Measurements from ENCODE around the gene GSK3A.
A peak's percentile ranks its signal among the peaks of the same experiment; 100 is the strongest.

Gene GSK3A

GRCh38 chr19:42283188-42284065 lies 41.0 kb upstream of the GSK3A start (continued):
- TF ChIP-seq KLF10 (tag by site-specific recombination; IDR thresholded peaks at IDR 0.05) (peak; percentile 78), SP2 (tag by site-specific recombination; IDR thresholded peaks at IDR 0.05) (peak; percentile 72), ZNF132 (tag by site-specific recombination; IDR thresholded peaks at IDR 0.05; ENCODE audit: borderline replicate concordance) (no peak), ELK4 (IDR thresholded peaks at IDR 0.05; ENCODE audit: borderline replicate concordance, low read depth, low read length) (no peak), ZBTB21 (tag by site-specific recombination; IDR thresholded peaks at IDR 0.05) (peak; percentile 65; the same call in 1 of the 2 replicates), WT1 (tag by site-specific recombination; IDR thresholded peaks at IDR 0.05) (peak; percentile 39; the same call in 1 of the 2 replicates), ZNF514 (tag by site-specific recombination; IDR thresholded peaks at IDR 0.05) (no peak), ZNF670 (tag by site-specific recombination; IDR thresholded peaks at IDR 0.05; ENCODE audit: low read depth) (no peak), ZNF529 (tag by site-specific recombination; IDR thresholded peaks at IDR 0.05; ENCODE audit: insufficient replicate concordance) (no peak), ZNF777 (tag by site-specific recombination; IDR thresholded peaks at IDR 0.05; ENCODE audit: borderline replicate concordance) (peak; percentile 33; the same call in 1 of the 2 replicates), ZNF121 (tag by site-specific recombination; IDR thresholded peaks at IDR 0.05) (0 out of 2 replicates have a peak, but pooled peaks have one; percentile 9), ZNF37A (tag by site-specific recombination; IDR thresholded peaks at IDR 0.05) (no peak), YY2 (tag by site-specific recombination; IDR thresholded peaks at IDR 0.05) (peak; percentile 91), IKZF3 (tag by site-specific recombination; IDR thresholded peaks at IDR 0.05) (no peak), SCRT1 (tag by site-specific recombination; IDR thresholded peaks at IDR 0.05; ENCODE audit: borderline replicate concordance) (no peak), PBX3 (CRISPR knock-in tag; IDR thresholded peaks at IDR 0.05) (no peak), ZNF311 (tag by site-specific recombination; IDR thresholded peaks at IDR 0.05; ENCODE audit: borderline replicate concordance) (peak; percentile 97), FEZF1 (tag by site-specific recombination; IDR thresholded peaks at IDR 0.05) (no peak; the same call in none of the 2 replicates), ZNF544 (tag by site-specific recombination; IDR thresholded peaks at IDR 0.05) (no peak), ZSCAN18 (tag by site-specific recombination; IDR thresholded peaks at IDR 0.05) (no peak), ZNF560 (tag by site-specific recombination; IDR thresholded peaks at IDR 0.05; ENCODE audit: borderline replicate concordance) (no peak), KLF9 (tag by site-specific recombination; IDR thresholded peaks at IDR 0.05; ENCODE audit: low read depth) (peak; percentile 99), ZBTB48 (tag by site-specific recombination; IDR thresholded peaks at IDR 0.05) (peak; percentile 95), ZNF274 (IDR thresholded peaks at IDR 0.05; ENCODE audit: low read length) (no peak), ZNF274 (tag by site-specific recombination; IDR thresholded peaks at IDR 0.05; ENCODE audit: borderline replicate concordance) (no peak), ZBTB6 (tag by site-specific recombination; IDR thresholded peaks at IDR 0.05) (no peak), ZNF549 (tag by site-specific recombination; IDR thresholded peaks at IDR 0.05) (no peak), ZNF624 (tag by site-specific recombination; IDR thresholded peaks at IDR 0.05) (no peak), ZNF362 (tag by site-specific recombination; IDR thresholded peaks at IDR 0.05) (no peak), ZNF354C (tag by site-specific recombination; IDR thresholded peaks at IDR 0.05; ENCODE audit: borderline replicate concordance, low read depth) (no peak), YY1 (tag by site-specific recombination; IDR thresholded peaks at IDR 0.05) (no peak), ZSCAN4 (tag by site-specific recombination; IDR thresholded peaks at IDR 0.05) (peak; percentile 49; the same call in 1 of the 2 replicates), SP7 (tag by site-specific recombination; IDR thresholded peaks at IDR 0.05) (peak; percentile 89)
